ENCODE measurements around the gene UBE3D. TPM values are rescaled to one million over a fixed set of nuclear protein-coding genes. Genes with fewer than 3 reads are reported as not detected.

UBE3D gene
- total RNA-seq, 1 donor from 2014 or later: 4.4 TPM

- intact Hi-C loops (cut with DNase I): no loop called here
- DNase-seq: no peak
Observed at GRCh38 chr6:83073615-83074014, 8.0 kb upstream of the UBE3D start.

DNA sequence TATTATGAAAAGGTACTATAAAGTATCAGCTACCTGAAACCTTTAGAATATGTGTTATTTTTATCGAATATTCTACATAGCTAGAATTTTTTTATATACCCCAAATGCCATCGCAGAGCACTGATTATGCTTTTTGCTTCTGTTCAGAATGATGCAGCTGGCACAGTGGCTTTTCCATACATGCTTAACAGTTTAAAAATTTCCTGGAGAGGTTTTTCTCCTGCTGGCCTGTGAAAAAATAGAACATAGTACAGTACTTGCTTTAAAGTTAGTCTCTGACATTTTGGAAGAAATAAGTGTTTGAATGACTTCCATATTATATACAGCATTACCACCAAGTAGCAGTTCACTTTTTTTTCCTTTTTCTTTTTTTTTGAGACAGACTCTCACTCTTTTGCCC lies 7.1 kb upstream of the UBE3D start:
- H3K4me3 ChIP-seq: no peak overlapping the region
- no peaks in the 10 kb centered on the region for H3K9me3 ChIP-seq
- intact Hi-C loops (cut with DNase I): no loop called here
- peaks cover 30% of the 10 kb centered on the region for H3K4me1 ChIP-seq
- no peak overlapping the region for H3K27ac ChIP-seq
- H3K36me3 ChIP-seq: no peaks in the 10 kb centered on the region
- ATAC-seq: no peak
- no peaks in the 10 kb centered on the region for H3K27me3 ChIP-seq
- TF ChIP-seq CTCF (IDR thresholded peaks at IDR 0.05): no peak
- DNase-seq: no peak

More at GRCh38 chr6:83073615-83074014, 8.0 kb upstream of the UBE3D start:
- Histone ChIP-seq H3K27ac (no peak overlapping the region), H3K27me3 (no peaks in the 10 kb centered on the region), H3K36me3 (no peaks in the 10 kb centered on the region), H3K9me3 (no peaks in the 10 kb centered on the region), H3K4me3 (no peak overlapping the region), H3K4me1 (peaks cover 27% of the 10 kb centered on the region)
- no peak for TF ChIP-seq CTCF (IDR thresholded peaks at IDR 0.05)
- ATAC-seq: peak; percentile 74

DNA sequence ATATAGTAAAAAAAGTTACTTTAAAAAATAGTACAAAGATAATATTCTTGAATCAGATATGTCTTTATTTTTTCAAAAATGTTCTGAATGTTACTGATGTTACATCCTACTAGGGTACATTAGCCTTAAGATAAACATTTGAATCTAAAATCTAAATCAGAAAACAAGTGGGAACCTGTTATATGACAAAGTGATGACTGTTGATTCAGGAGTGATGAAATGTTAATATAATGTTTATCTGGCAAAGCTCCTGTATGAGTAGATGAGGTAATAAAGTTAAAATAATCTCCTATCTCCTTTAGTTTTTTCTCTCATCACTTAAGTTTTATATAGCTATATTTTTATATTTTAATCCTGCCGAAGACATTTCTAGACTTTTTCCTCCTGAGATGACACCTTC lies 6.1 kb upstream of the UBE3D start:
- Histone ChIP-seq H3K4me1 (peaks cover 30% of the 10 kb centered on the region), H3K27me3 (no peaks in the 10 kb centered on the region), H3K4me3 (no peak overlapping the region), H3K27ac (no peak overlapping the region), H3K36me3 (no peaks in the 10 kb centered on the region), H3K9me3 (no peaks in the 10 kb centered on the region)
- DNase-seq (no peak), ATAC-seq (no peak)
- intact Hi-C loops (cut with DNase I): no loop called here
- no peak for TF ChIP-seq CTCF (IDR thresholded peaks at IDR 0.05)

- ATAC-seq (peak; percentile 2), DNase-seq (no peak)
- Histone ChIP-seq H3K4me3 (no peak overlapping the region), H3K4me1 (peaks cover 33% of the 10 kb centered on the region), H3K9me3 (no peaks in the 10 kb centered on the region), H3K27me3 (no peaks in the 10 kb centered on the region), H3K27ac (peak overlapping the region; percentile 43), H3K36me3 (no peaks in the 10 kb centered on the region)
- no peak for TF ChIP-seq CTCF (IDR thresholded peaks at IDR 0.05)
- intact Hi-C loops (cut with DNase I): no loop called here
Observed at GRCh38 chr6:83071023-83071422, 5.4 kb upstream of the UBE3D start.

GRCh38 chr6:83069633-83070032 lies 4.0 kb upstream of the UBE3D start:
- H3K27me3 ChIP-seq: no peaks in the 10 kb centered on the region
- no peaks in the 10 kb centered on the region for H3K9me3 ChIP-seq
- no peak for TF ChIP-seq CTCF (IDR thresholded peaks at IDR 0.05)
- intact Hi-C loops (cut with DNase I): no loop called here
- no peak for ATAC-seq
- H3K27ac ChIP-seq: no peak overlapping the region
- H3K36me3 ChIP-seq: no peaks in the 10 kb centered on the region
- H3K4me3 ChIP-seq: no peak overlapping the region
- peaks cover 36% of the 10 kb centered on the region for H3K4me1 ChIP-seq
- no peak for DNase-seq

DNA sequence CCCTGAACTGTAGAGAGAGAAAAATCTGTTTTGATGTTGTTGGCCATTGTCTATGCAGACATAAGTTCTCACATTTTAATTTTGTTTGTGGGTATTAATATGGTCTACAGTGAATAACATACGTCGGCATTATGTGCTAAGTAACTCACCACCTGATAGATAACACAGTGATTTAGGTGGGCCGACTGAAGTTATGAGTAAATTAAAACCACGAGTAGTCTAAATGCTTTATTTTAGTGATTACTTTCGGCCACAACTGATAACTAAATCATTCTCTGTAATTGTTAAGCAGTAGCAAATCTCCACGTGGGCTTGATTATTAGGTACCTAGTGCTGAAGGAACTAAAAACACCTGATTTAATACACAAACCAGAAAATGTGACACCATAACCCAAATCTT lies 3.0 kb upstream of the UBE3D start:
- intact Hi-C loops (cut with DNase I): no loop called here
- H3K4me1 ChIP-seq: peaks cover 36% of the 10 kb centered on the region

More for the DNA sequence above, 3.0 kb upstream of the UBE3D start:
- no peaks in the 10 kb centered on the region for H3K27me3 ChIP-seq
- TF ChIP-seq CTCF (IDR thresholded peaks at IDR 0.05): no peak
- H3K36me3 ChIP-seq: no peaks in the 10 kb centered on the region
- no peak for ATAC-seq
- H3K27ac ChIP-seq: peak overlapping the region; percentile 87
- DNase-seq: no peak
- H3K9me3 ChIP-seq: no peaks in the 10 kb centered on the region
- H3K4me3 ChIP-seq: peak overlapping the region; percentile 93
